GM23248 (cell line): ENCODE data around the gene CHPT1.

Source experiments
- EZH2 ChIP-seq: fragments of 200-600 bp; sonication (generic); IDR thresholded peaks from 2 replicates; pipeline ENCODE4 v1.6.1; 2018; ENCODE audit warnings: antibody characterized with exemption, mild to moderate bottlenecking; ENCODE audit not compliant: insufficient read depth, poor library complexity, severe bottlenecking
- EZH2phosphoT487 ChIP-seq: fragments of 200-600 bp; sonication (generic); IDR thresholded peaks from 2 replicates; pipeline ENCODE4 v1.6.1; 2018; ENCODE audit warnings: antibody characterized with exemption, moderate library complexity, mild to moderate bottlenecking, low read depth; ENCODE audit not compliant: insufficient read depth

GRCh38 chr12:101722392-101722791, 25.0 kb downstream of the CHPT1 start:
- TF ChIP-seq EZH2 (no peak), EZH2phosphoT487 (no peak)
